Liver (tissue), 3 donors: ENCODE results near the gene HOXB13.

Experiments
- EGR1 ChIP-seq, 2 donors: IDR thresholded peaks; 2 replicates each; pipeline ENCODE4 v1.6.1; 2016 to 2018; ENCODE audit warnings: antibody characterized with exemption in 2 of 2, low read depth in 2 of 2
- HNF4G ChIP-seq: IDR thresholded peaks from 2 replicates; pipeline ENCODE4 v1.6.1; 2016; ENCODE audit warnings: antibody characterized with exemption
- RAD21 ChIP-seq, 2 donors: IDR thresholded peaks; 2 replicates each; pipeline ENCODE4 v1.6.1; 2016; ENCODE audit warnings: antibody characterized with exemption in 2 of 2, mild to moderate bottlenecking in 2 of 2
- REST ChIP-seq: IDR thresholded peaks from 2 replicates; pipeline ENCODE4 v1.6.1; 2016; ENCODE audit warnings: antibody characterized with exemption, mild to moderate bottlenecking
- ZBTB33 ChIP-seq: IDR thresholded peaks from 2 replicates; pipeline ENCODE4 v1.6.1; 2016; ENCODE audit warnings: antibody characterized with exemption
- TF ChIP-seq, protein P1 (sequence below): fragments of 150-350 bp; IDR thresholded peaks from 2 replicates; pipeline ENCODE4 v1.5.1; 2017; ENCODE audit warnings: improper control_type of control experiment, low read depth, low read length; ENCODE audit not compliant: missing input control
- donor health status: healthy.
- donor health status: healthy.

GRCh38 chr17:48728232-48729231 is at the start of gene HOXB13:
- TF ChIP-seq, protein P1, sequence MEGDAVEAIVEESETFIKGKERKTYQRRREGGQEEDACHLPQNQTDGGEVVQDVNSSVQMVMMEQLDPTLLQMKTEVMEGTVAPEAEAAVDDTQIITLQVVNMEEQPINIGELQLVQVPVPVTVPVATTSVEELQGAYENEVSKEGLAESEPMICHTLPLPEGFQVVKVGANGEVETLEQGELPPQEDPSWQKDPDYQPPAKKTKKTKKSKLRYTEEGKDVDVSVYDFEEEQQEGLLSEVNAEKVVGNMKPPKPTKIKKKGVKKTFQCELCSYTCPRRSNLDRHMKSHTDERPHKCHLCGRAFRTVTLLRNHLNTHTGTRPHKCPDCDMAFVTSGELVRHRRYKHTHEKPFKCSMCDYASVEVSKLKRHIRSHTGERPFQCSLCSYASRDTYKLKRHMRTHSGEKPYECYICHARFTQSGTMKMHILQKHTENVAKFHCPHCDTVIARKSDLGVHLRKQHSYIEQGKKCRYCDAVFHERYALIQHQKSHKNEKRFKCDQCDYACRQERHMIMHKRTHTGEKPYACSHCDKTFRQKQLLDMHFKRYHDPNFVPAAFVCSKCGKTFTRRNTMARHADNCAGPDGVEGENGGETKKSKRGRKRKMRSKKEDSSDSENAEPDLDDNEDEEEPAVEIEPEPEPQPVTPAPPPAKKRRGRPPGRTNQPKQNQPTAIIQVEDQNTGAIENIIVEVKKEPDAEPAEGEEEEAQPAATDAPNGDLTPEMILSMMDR: no peak
- TF ChIP-seq EGR1 (IDR thresholded peaks at IDR 0.05; ENCODE audit: low read depth in 2 of 2): no peak
- TF ChIP-seq ZBTB33: no peak
- TF ChIP-seq REST: no peak
- TF ChIP-seq HNF4G: no peak
- TF ChIP-seq RAD21 (IDR thresholded peaks at IDR 0.05): no peak
